CD4-positive, alpha-beta T cell treated with Interferon gamma for 1 hour (primary cell): ENCODE results near the gene RPS23.

Source experiments
- DNase-seq: peaks from one replicate; pipeline ENCODE4 v3.0.0-alpha.2; 2020

Gene RPS23

GRCh38 chr5:82277987-82278710 lies at the start of gene RPS23:
Gene RPS23 (minus strand): TSS chr5:82278354. CDS start chr5:82278323, 31 bp downstream.
- peak; percentile 86 for DNase-seq

GRCh38 chr5:82327941-82328340 lies 49.8 kb upstream of the RPS23 start:
- no peak for DNase-seq

- DNase-seq = no peak
These were observed 47.8 kb upstream of the RPS23 start for GRCh38 chr5:82325996-82326395.

GRCh38 chr5:82325155-82325554 lies 47.0 kb upstream of the RPS23 start:
- DNase-seq = no peak

- no peak for DNase-seq
These were observed 42.8 kb upstream of the RPS23 start for GRCh38 chr5:82320966-82321365.

- DNase-seq = no peak
These were observed 41.7 kb upstream of the RPS23 start for GRCh38 chr5:82319651-82320376.

GRCh38 chr5:82319192-82319591 lies 41.0 kb upstream of the RPS23 start:
- DNase-seq = no peak

GRCh38 chr5:82314964-82315758 lies 37.0 kb upstream of the RPS23 start:
- DNase-seq = no peak

- no peak for DNase-seq
These were observed 34.9 kb upstream of the RPS23 start for GRCh38 chr5:82313016-82313415.

- DNase-seq = no peak
These were observed 34.3 kb upstream of the RPS23 start for GRCh38 chr5:82312373-82312856.

GRCh38 chr5:82309091-82309531 lies 31.0 kb upstream of the RPS23 start:
- DNase-seq = no peak

- no peak for DNase-seq
These were observed 30.3 kb upstream of the RPS23 start for GRCh38 chr5:82308416-82308815.

- no peak for DNase-seq
These were observed 29.3 kb upstream of the RPS23 start for GRCh38 chr5:82307451-82307850.

- no peak for DNase-seq
These were observed 28.0 kb upstream of the RPS23 start for GRCh38 chr5:82306151-82306550.

- no peak for DNase-seq
These were observed 23.0 kb upstream of the RPS23 start for GRCh38 chr5:82301190-82301589.

GRCh38 chr5:82298668-82299067 lies 20.5 kb upstream of the RPS23 start:
- DNase-seq = no peak

GRCh38 chr5:82297711-82298110 lies 19.6 kb upstream of the RPS23 start:
- DNase-seq = no peak

GRCh38 chr5:82296929-82297328 lies 18.8 kb upstream of the RPS23 start:
- no peak for DNase-seq

GRCh38 chr5:82295959-82296531 lies 17.9 kb upstream of the RPS23 start:
- no peak for DNase-seq

- no peak for DNase-seq
These were observed 17.0 kb upstream of the RPS23 start for GRCh38 chr5:82295144-82295543.

GRCh38 chr5:82291420-82291819 lies 13.3 kb upstream of the RPS23 start:
- DNase-seq = no peak

GRCh38 chr5:82290908-82291307 lies 12.8 kb upstream of the RPS23 start:
- DNase-seq = no peak

GRCh38 chr5:82290005-82290404 lies 11.9 kb upstream of the RPS23 start:
- DNase-seq = no peak
